Measurements from ENCODE around the gene CNPY1.
"Not testable (repeated sequence)": the region's sequence is repeated elsewhere in the genome, so short reads cannot be mapped to it uniquely, and the experiment has no call there.

Gene CNPY1

GRCh38 chr7:155567646-155568332, 21.4 kb upstream of the CNPY1 start:
- no peaks in the 10 kb centered on the region for H3K4me1 ChIP-seq (ENCODE audit: insufficient read depth, low read length)
- no peaks in the 10 kb centered on the region for H3K9me3 ChIP-seq (ENCODE audit: insufficient read depth, low read depth, low read length)
- H3K27me3 ChIP-seq (ENCODE audit: insufficient read depth, low read length), result no peaks in the 10 kb centered on the region
- no peaks in the 10 kb centered on the region for H3K36me3 ChIP-seq (ENCODE audit: insufficient read depth, low read length)
- H3K27ac ChIP-seq (ENCODE audit: low read depth, low read length), result no peak overlapping the region
- 87% methylated on average over 18 of the region's 18 CpGs for WGBS
- H3K9ac ChIP-seq (ENCODE audit: low read depth, low read length), result no peak overlapping the region
- no peak overlapping the region for H3K4me3 ChIP-seq (ENCODE audit: low read length)

GRCh38 chr7:155566011-155566836, 19.9 kb upstream of the CNPY1 start:
- no peak overlapping the region for H3K27ac ChIP-seq (ENCODE audit: low read depth, low read length)
- H3K9me3 ChIP-seq (ENCODE audit: insufficient read depth, low read depth, low read length), result no peaks in the 10 kb centered on the region
- H3K27me3 ChIP-seq (ENCODE audit: insufficient read depth, low read length), result no peaks in the 10 kb centered on the region
- no peaks in the 10 kb centered on the region for H3K36me3 ChIP-seq (ENCODE audit: insufficient read depth, low read length)
- no peak overlapping the region for H3K9ac ChIP-seq (ENCODE audit: low read depth, low read length)
- 94% methylated on average over 31 of the region's 31 CpGs for WGBS
- H3K4me1 ChIP-seq (ENCODE audit: insufficient read depth, low read length), result no peaks in the 10 kb centered on the region
- no peak overlapping the region for H3K4me3 ChIP-seq (ENCODE audit: low read length)

DNA sequence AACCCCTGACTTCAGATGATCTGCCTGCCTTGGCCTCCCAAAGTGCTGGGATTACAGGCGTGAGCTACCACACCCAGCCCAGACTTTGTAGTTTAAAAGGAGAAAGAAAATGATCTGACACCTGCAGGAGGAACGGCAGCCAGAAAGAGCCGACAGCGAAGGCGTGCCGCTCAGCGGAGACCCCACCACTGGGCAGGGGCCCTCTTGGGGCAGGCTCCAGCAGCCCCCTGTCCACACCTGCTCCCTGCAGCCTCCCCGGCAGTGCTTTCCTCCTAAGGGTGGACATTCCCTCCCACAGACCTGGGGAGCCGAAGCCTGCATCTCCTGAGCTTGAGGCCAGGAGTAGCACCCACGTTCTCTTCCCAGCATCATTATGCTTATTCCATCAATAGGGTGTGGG, 19.2 kb upstream of the CNPY1 start:
- Histone ChIP-seq H3K27me3 (ENCODE audit: insufficient read depth, low read length) (no peaks in the 10 kb centered on the region), H3K4me1 (ENCODE audit: insufficient read depth, low read length) (no peaks in the 10 kb centered on the region), H3K36me3 (ENCODE audit: insufficient read depth, low read length) (no peaks in the 10 kb centered on the region), H3K4me3 (ENCODE audit: low read length) (no peak overlapping the region), H3K9ac (ENCODE audit: low read depth, low read length) (no peak overlapping the region), H3K27ac (ENCODE audit: low read depth, low read length) (no peak overlapping the region), H3K9me3 (ENCODE audit: insufficient read depth, low read depth, low read length) (no peaks in the 10 kb centered on the region)
- 93% methylated on average over 10 of the region's 10 CpGs for WGBS

DNA sequence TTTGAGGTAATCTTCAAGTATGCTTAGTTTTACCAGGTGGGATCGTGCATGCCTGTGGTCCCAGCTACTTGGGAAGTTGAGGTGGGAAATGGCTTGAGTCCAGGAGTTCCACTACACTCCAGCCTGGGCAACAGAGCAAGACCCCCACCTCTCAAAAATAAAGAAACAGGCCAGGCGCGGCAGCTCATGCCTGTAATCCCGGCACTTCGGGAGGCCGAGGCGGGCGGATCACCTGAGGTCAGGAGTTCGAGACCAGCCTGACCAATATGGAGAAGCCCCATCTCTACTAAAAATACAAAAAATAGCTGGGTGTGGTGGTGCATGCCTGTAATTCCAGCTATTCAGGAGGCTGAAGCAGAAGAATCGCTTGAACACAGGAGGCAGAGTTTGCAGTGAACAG, 16.6 kb upstream of the CNPY1 start:
- WGBS, result 93% methylated on average over 10 of the region's 10 CpGs

DNA sequence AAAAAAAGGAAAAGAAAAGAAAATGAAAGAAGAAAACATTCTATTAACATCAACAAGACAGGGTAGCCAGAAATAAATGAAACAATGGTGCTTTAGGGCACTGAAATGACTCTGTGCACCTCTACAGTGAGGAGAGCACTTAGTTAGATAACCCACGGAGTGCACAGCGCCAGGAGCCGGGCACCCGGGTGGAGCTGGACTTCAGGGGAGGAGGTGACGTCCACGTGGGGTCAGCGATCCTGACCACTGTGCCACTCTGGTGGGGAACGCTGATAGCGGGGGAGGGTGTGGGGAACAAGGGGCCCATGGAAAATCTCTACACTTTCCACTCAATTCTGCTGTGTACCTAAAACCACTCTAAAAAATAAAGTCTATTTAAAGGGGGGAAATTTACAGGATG, 15.7 kb upstream of the CNPY1 start:
- WGBS, result 84% methylated on average over 9 of the region's 9 CpGs
- no peaks in the 10 kb centered on the region for H3K9me3 ChIP-seq (ENCODE audit: insufficient read depth, low read depth, low read length)
- H3K36me3 ChIP-seq (ENCODE audit: insufficient read depth, low read length), result no peaks in the 10 kb centered on the region
- H3K9ac ChIP-seq (ENCODE audit: low read depth, low read length), result no peak overlapping the region
- no peaks in the 10 kb centered on the region for H3K27me3 ChIP-seq (ENCODE audit: insufficient read depth, low read length)
- no peak overlapping the region for H3K4me3 ChIP-seq (ENCODE audit: low read length)
- H3K27ac ChIP-seq (ENCODE audit: low read depth, low read length), result no peak overlapping the region
- H3K4me1 ChIP-seq (ENCODE audit: insufficient read depth, low read length), result no peaks in the 10 kb centered on the region

More for the DNA sequence above, 16.6 kb upstream of the CNPY1 start:
- H3K4me1 ChIP-seq (ENCODE audit: insufficient read depth, low read length); H3K9ac ChIP-seq (ENCODE audit: low read depth, low read length); H3K36me3 ChIP-seq (ENCODE audit: insufficient read depth, low read length); H3K9me3 ChIP-seq (ENCODE audit: insufficient read depth, low read depth, low read length); H3K4me3 ChIP-seq (ENCODE audit: low read length); H3K27me3 ChIP-seq (ENCODE audit: insufficient read depth, low read length); H3K27ac ChIP-seq (ENCODE audit: low read depth, low read length): not testable (repeated sequence)

GRCh38 chr7:155560982-155561686, 14.8 kb upstream of the CNPY1 start:
- H3K9me3 ChIP-seq (ENCODE audit: insufficient read depth, low read depth, low read length), result no peaks in the 10 kb centered on the region
- 90% methylated on average over 15 of the region's 18 CpGs for WGBS
- no peaks in the 10 kb centered on the region for H3K4me1 ChIP-seq (ENCODE audit: insufficient read depth, low read length)
- no peaks in the 10 kb centered on the region for H3K27me3 ChIP-seq (ENCODE audit: insufficient read depth, low read length)
- H3K9ac ChIP-seq (ENCODE audit: low read depth, low read length), result no peak overlapping the region
- no peak overlapping the region for H3K27ac ChIP-seq (ENCODE audit: low read depth, low read length)
- no peaks in the 10 kb centered on the region for H3K36me3 ChIP-seq (ENCODE audit: insufficient read depth, low read length)
- no peak overlapping the region for H3K4me3 ChIP-seq (ENCODE audit: low read length)

- Histone ChIP-seq H3K9ac (ENCODE audit: low read depth, low read length) (no peak overlapping the region), H3K36me3 (ENCODE audit: insufficient read depth, low read length) (no peaks in the 10 kb centered on the region), H3K27ac (ENCODE audit: low read depth, low read length) (no peak overlapping the region), H3K4me1 (ENCODE audit: insufficient read depth, low read length) (no peaks in the 10 kb centered on the region), H3K27me3 (ENCODE audit: insufficient read depth, low read length) (no peaks in the 10 kb centered on the region), H3K9me3 (ENCODE audit: insufficient read depth, low read depth, low read length) (no peaks in the 10 kb centered on the region), H3K4me3 (ENCODE audit: low read length) (no peak overlapping the region)
- 90% methylated on average over 21 of the region's 21 CpGs for WGBS
These were observed 14.0 kb upstream of the CNPY1 start for GRCh38 chr7:155560196-155560885.

DNA sequence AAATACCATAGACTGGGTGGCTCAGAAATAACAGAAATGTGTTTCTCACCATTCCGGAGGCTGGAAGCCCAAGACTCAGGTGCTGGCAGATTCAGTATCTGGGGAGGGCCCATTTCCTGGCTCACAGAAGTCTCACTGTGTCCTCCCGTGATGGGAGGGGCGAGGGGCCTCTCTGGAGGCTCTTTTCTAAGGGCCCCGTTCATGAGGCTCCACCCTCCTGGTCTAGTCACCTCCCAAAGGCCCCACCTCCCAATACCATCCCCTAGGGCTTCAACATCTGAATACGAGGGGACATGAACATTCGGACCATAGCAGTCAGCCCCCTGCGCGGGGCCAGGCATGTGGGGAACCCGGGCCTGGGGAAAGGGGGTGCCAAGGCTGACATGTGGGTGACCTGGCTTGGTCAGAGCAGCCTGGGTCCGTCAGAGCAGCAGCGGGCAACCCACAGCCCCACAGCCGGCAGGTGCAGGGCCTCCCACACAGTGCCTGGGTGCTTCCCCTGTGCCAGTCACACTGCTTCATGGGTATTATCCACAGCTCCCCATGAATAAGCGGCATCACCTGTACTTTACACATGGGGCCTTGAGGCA, 13.3 kb upstream of the CNPY1 start:
- WGBS, result 90% methylated on average over 13 of the region's 13 CpGs
- Histone ChIP-seq H3K36me3 (ENCODE audit: insufficient read depth, low read length) (no peaks in the 10 kb centered on the region), H3K9me3 (ENCODE audit: insufficient read depth, low read depth, low read length) (no peaks in the 10 kb centered on the region), H3K27ac (ENCODE audit: low read depth, low read length) (no peak overlapping the region), H3K9ac (ENCODE audit: low read depth, low read length) (no peak overlapping the region), H3K4me1 (ENCODE audit: insufficient read depth, low read length) (no peaks in the 10 kb centered on the region), H3K4me3 (ENCODE audit: low read length) (no peak overlapping the region), H3K27me3 (ENCODE audit: insufficient read depth, low read length) (no peaks in the 10 kb centered on the region)

GRCh38 chr7:155558961-155559360, 12.6 kb upstream of the CNPY1 start:
- no peaks in the 10 kb centered on the region for H3K36me3 ChIP-seq (ENCODE audit: insufficient read depth, low read length)
- H3K27me3 ChIP-seq (ENCODE audit: insufficient read depth, low read length), result no peaks in the 10 kb centered on the region
- H3K9ac ChIP-seq (ENCODE audit: low read depth, low read length), result no peak overlapping the region
- WGBS, result 94% methylated on average over 13 of the region's 13 CpGs
- H3K4me1 ChIP-seq (ENCODE audit: insufficient read depth, low read length), result no peaks in the 10 kb centered on the region
- no peak overlapping the region for H3K4me3 ChIP-seq (ENCODE audit: low read length)
- H3K27ac ChIP-seq (ENCODE audit: low read depth, low read length), result no peak overlapping the region
- 0 out of 2 replicates have a peak, but pooled peaks cover 3% of the 10 kb centered on the region for H3K9me3 ChIP-seq (ENCODE audit: insufficient read depth, low read depth, low read length)

DNA sequence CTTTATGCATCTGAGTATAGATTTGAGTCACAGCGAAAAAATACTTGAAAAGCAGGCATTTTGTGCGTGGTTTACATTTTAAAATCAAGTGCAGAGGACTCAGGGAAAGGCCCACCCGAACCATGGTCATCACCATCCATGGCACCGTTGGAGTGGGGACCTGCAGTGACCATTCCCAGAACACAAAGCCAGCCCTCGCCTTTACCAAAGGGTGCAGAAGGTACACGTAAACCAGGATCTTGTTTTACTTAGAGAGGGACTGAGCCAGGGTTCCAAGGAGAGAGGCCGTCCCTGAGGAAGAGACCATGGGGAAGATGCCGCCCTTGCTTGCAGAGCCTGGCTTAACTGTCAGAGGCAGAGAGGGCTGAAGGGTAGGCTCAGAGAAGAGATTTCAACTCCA, 12.0 kb upstream of the CNPY1 start:
- H3K4me1 ChIP-seq (ENCODE audit: insufficient read depth, low read length), result no peaks in the 10 kb centered on the region
- no peak overlapping the region for H3K4me3 ChIP-seq (ENCODE audit: low read length)
- no peak overlapping the region for H3K27ac ChIP-seq (ENCODE audit: low read depth, low read length)
- no peaks in the 10 kb centered on the region for H3K27me3 ChIP-seq (ENCODE audit: insufficient read depth, low read length)
- H3K36me3 ChIP-seq (ENCODE audit: insufficient read depth, low read length), result no peaks in the 10 kb centered on the region
- H3K9me3 ChIP-seq (ENCODE audit: insufficient read depth, low read depth, low read length), result 0 out of 2 replicates have a peak, but pooled peaks cover 3% of the 10 kb centered on the region
- H3K9ac ChIP-seq (ENCODE audit: low read depth, low read length), result no peak overlapping the region
- WGBS, result 94% methylated on average over 8 of the region's 8 CpGs

Data from HUES64 (cell line).